GM10266 (cell line): ENCODE data around the gene THRAP3.
"Not testable (repeated sequence)": the region's sequence is repeated elsewhere in the genome, so short reads cannot be mapped to it uniquely, and the experiment has no call there.

ENCODE experiments used
- DNase-seq: peaks from one replicate; pipeline ENCODE4 v3.0.0; 2012; ENCODE audit errors: extremely low spot score
- TF ChIP-seq, protein P1 (sequence below): IDR thresholded peaks from 2 replicates; pipeline ENCODE4 v1.5.1; 2012; ENCODE audit warnings: mild to moderate bottlenecking, low read depth; ENCODE audit not compliant: control insufficient read depth, insufficient read depth; ENCODE audit errors: missing control alignments

Gene THRAP3

DNA sequence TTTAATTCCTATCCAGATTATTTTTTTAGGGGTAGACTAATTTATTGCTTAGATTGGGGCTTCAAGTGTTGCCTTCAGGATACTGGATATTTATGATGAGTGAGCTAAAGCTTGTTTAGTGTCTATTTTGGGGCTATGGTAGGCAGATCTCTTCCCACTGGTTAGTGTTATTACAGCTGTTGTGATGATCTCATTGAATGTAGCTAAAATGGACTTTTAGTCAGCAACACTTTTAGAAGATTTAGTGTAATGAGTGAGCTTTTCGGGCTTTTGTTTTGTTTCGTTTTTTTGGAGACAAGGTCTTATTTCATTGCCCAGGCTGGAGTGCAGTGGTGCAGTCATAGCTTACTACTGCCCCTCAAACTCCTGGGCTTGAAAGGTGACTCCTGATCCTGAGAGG lies 14.2 kb downstream of the THRAP3 start:
- no peak for DNase-seq

DNA sequence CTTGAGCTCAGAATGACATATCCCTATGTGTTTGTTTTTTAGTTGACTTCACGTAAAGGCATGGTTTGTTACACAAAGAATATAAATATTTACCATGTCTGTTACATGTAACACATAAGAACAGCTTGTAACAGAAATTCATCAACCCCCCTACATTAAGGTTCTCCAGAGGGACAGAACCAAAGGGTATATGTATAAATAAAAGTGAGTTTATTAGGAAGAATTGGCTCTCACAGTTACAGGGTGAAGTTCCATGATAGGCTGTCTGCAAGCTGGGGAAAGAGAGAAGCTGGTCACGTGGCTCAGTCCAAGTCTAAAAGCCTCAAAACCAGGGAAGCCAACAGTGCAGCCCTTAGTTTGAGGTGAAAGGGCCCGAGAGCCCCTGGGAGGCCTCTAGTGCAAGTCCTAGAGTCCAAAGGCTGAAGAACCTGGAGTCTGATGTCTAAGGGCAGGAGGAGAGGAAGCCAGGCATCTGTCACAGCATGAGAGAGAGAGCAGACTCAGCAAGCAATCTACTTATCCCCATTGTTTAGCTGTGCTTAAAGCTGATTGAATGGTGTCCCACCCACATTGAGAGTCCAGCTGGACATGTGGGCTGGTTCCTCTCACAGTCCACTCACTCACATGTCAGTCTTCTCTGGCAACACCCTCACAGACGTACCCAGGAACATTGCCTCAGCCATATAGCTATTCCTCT lies 15.8 kb downstream of the THRAP3 start:
- TF ChIP-seq, protein P1, sequence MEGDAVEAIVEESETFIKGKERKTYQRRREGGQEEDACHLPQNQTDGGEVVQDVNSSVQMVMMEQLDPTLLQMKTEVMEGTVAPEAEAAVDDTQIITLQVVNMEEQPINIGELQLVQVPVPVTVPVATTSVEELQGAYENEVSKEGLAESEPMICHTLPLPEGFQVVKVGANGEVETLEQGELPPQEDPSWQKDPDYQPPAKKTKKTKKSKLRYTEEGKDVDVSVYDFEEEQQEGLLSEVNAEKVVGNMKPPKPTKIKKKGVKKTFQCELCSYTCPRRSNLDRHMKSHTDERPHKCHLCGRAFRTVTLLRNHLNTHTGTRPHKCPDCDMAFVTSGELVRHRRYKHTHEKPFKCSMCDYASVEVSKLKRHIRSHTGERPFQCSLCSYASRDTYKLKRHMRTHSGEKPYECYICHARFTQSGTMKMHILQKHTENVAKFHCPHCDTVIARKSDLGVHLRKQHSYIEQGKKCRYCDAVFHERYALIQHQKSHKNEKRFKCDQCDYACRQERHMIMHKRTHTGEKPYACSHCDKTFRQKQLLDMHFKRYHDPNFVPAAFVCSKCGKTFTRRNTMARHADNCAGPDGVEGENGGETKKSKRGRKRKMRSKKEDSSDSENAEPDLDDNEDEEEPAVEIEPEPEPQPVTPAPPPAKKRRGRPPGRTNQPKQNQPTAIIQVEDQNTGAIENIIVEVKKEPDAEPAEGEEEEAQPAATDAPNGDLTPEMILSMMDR = no peak
- DNase-seq = no peak

More for the DNA sequence above, 14.2 kb downstream of the THRAP3 start:
- TF ChIP-seq, protein P1 = no peak

DNA sequence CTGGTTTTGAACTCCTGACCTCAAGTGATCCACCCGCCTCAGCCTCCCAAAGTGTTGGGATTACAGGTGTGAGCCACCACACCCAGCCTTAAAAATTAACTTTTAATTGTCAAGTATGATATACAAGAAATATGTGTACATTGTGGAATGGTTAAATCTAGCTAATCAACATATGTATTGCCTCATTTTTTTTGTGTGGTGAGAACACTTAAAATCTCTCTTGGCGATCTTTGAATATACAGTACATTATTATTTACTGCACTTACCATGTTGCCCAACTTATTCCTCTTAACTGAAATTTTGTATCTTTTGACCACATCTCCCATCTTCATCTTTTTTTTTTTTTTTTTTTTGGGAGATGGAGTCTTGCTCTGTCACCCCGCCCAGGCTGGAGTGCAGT lies 23.3 kb downstream of the THRAP3 start:
- DNase-seq = no peak
- TF ChIP-seq, protein P1 = no peak

DNA sequence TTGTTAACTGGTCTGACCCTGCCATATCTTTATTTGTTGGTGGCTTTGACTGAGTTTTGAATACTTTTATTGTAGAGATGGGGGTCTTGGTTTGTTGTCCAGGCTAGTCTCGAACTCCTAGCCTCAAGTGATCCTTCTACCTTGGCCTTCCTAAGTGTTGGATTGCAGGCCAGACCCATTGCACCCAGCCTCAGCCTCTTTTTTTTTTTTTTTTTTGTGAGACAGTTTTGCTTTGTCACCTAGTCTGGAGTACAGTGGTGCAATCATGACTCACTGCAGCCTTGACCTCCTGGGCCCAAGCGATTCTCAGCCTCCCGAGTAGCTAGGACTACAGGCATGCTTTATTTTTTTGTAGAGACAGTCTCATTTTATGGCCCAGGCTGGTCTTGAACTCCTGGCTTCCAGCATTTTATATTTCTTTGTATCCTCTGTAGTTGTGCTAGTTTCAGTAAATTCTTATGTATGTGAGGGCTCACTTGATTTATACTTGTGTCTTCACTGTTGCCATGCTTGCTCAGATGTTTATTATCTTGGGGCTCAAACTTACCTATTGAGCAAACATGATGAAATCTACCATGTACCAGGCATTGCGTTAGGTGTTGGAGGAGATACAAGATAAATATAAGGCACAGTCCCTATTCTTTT lies 24.1 kb downstream of the THRAP3 start:
- no peak for DNase-seq
- TF ChIP-seq, protein P1 = no peak

DNA sequence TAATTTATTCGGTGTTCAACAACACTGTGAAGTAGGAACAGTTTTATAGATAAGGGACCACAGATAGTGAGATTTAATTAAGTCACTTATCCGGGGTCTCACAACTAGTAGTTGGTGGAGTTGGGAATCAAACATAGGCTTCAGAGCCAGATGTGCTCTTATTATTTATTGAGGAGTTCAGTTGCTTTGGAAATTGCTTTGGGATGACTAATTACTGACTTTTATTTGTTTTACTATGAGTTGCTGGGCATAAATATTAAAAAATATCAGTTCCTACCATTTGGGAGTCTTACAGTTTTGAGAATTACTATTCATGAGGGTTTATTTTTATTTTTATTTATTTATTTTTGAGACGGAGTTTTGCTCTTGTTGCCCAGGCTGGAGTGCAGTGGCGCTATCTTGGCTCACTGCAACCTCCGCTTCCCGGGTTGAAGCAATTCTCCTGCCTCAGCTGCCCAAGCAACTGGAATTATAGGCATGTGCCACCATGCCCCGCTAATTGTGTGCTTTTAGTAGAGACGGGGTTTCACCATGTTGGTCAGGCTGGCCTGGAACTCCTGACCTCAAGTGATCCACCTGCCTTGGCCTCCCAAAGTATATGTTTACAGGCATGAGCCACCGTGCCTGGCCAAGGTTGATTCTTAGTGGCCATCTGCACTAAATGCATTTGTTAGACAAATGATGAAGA lies 27.7 kb downstream of the THRAP3 start:
- no peak for DNase-seq
- TF ChIP-seq, protein P1 = no peak

DNA sequence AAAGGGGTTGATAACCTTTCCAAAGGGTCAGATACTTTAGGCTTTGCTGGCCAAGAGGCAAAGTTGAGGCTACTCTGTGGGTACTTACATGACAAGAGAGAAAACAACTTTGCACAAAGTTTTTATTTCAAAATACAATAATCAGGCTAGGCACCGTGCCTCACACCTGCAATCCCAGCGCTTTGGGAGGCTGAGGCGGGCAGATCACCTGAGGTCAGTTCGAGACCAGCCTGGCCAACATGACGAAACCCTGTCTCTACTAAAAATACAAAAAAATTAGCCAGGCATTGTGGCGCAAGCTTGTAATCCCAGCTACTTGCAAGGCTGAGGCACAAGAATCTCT lies 28.2 kb downstream of the THRAP3 start:
- DNase-seq = not testable (repeated sequence)

DNA sequence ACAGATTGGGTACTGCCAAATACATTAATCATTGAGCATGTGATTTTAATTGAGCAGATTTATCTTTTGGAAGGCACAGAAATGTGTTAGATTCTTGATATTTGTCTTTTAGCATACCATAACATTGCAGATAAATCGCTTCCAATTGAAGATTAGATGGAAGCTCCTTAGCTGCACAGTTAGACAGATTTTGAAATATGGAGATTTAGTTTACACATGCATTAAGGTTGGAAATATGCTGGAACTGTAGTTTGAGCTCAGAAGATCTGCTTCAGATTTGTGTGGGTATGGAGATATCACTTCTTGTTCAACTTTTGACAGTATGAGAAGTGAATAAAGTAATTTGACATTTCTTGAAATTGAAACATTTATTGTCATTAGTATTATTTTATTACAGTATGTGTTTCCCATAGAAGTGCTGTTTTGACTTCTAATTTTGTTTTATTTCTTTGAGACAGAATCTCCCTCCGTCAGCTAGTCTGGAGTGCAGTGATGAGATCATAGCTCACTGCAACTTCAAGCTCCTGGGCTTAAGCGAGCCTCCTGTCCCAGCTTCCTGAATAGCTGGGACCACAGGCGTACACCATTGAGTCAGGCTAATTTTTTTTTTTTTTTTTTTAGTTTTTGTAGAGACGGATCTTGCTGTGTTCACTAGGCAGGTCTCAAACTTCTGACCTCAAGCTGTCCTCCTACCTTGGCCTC lies 29.1 kb downstream of the THRAP3 start:
- DNase-seq = no peak
- TF ChIP-seq, protein P1 = no peak
